NCI-H2171 (cell line): Measurements from ENCODE around the gene DLST.

Experiments used
- DNase-seq: peaks from one replicate; lab custom pipeline; 2025; lab: John Stamatoyannopoulos, UW

The DLST gene

GRCh38 chr14:74860899-74861733 lies 20.6 kb upstream of the DLST start:
- DNase-seq, result peak; percentile 74

GRCh38 chr14:74861734-74862090 lies 20.0 kb upstream of the DLST start:
- DNase-seq, result no peak

GRCh38 chr14:74863274-74863673 lies 18.4 kb upstream of the DLST start:
- no peak for DNase-seq

DNA sequence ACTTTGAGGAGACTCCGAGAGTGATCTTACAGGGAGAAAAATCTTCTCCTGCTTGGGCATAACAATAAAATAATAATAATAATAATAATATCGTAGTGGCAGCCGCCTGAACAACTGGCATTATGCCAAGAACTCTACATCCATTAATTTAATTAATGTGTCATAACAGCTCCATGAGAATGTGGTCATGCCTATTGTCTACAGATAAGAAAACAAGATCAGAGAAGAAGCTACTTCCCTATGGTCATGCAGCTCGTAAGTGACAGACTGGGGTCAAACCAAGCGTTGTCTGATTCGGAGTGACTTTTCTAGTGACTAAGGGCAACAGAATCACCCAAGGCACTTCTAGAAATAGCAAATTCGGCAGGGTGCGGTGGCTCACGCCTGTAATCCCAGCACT lies 17.5 kb upstream of the DLST start:
- DNase-seq, result no peak

DNA sequence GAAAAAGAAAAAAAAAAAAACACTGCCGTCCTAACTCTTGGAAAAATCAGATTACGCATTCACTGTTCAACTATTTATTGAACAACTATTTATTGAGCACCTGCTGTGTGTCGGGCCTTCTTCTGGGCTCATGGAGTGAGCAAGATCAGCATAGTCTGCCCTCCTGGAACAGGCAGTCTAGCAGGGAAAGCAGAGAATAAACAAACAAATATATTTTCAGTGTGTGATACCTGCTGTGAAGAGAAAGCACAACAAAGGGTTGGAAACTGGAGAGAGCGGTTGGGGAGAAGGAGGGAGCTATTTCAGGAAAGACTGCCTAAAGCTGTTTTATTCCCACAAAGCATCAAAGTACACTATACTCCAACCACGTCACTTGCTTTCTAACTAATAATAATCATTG lies 16.6 kb upstream of the DLST start:
- DNase-seq, result no peak

DNA sequence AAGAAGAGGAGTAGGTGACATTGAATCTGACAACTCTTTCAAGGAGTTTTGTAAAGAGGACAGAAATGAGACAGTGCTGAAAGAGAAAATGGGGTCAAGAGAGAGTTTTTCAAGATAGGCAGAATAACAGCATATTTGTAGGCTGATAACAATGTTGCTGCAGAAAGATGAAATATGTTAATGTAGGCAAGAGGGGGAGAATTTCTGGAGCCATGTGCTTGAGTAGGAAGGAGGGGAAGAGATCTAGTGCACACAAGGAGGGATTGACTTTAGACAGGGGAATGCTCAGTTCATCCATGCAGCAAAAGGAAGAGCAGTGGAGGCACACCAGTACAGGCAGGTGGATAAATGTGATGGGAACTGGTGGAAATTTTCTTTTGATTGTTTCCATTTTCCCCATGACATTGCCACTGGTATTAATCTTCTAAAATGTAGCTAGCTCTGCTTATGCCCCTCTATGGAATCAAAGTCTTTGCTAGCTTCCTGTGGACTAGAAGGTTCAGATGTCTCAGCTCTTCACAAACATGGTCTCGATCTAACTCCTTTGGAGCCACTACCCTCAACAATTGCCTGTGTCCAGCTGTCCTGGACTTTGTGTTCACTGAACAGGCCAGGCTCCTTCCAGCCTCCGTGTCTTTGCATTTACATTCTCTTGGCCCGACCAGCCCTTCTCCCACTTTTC lies 14.9 kb upstream of the DLST start:
- DNase-seq, result no peak

- DNase-seq, result peak; percentile 43
Observed at GRCh38 chr14:74867673-74868072, 14.0 kb upstream of the DLST start.

GRCh38 chr14:74868739-74869138 lies 13.0 kb upstream of the DLST start:
- DNase-seq, result no peak

DNA sequence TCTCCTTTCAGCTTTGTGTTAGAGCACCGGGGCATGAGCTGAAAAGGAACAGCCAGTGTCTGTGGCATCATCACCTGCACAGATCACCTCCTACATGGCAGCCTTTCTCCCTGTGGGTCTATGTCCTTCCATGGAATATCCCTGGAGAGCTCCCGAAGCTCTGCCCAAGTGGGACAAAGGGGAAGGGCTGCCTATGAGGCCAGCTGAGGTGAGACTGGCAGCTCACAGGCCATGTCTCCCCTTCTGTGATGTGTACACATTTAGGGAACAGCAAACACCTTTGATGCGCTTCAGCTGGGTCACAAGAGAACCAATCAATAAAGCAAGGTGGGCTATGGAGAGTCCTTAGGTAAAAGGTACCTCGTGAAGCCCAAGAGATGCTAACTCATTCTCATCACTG lies 9.9 kb upstream of the DLST start:
- no peak for DNase-seq

DNA sequence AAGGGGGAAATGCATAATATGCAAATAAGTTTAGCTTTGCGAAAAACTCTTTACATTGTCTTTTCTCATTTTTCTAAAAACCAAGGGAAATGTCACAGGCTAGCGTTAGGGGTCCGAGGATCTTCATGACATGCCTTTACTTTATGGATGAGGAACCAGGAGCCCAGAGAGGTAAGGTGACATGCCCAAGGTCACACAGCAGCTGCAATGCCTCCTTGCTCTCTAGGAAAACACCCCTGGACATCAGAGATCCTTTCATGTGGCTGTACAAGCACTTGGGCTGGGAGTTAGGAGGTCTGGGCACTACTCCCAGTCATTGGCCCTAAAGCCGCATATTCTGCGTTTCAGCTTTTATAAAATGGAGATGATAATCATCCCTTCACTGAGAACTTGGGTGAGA lies 6.5 kb upstream of the DLST start:
- DNase-seq, result no peak

DNA sequence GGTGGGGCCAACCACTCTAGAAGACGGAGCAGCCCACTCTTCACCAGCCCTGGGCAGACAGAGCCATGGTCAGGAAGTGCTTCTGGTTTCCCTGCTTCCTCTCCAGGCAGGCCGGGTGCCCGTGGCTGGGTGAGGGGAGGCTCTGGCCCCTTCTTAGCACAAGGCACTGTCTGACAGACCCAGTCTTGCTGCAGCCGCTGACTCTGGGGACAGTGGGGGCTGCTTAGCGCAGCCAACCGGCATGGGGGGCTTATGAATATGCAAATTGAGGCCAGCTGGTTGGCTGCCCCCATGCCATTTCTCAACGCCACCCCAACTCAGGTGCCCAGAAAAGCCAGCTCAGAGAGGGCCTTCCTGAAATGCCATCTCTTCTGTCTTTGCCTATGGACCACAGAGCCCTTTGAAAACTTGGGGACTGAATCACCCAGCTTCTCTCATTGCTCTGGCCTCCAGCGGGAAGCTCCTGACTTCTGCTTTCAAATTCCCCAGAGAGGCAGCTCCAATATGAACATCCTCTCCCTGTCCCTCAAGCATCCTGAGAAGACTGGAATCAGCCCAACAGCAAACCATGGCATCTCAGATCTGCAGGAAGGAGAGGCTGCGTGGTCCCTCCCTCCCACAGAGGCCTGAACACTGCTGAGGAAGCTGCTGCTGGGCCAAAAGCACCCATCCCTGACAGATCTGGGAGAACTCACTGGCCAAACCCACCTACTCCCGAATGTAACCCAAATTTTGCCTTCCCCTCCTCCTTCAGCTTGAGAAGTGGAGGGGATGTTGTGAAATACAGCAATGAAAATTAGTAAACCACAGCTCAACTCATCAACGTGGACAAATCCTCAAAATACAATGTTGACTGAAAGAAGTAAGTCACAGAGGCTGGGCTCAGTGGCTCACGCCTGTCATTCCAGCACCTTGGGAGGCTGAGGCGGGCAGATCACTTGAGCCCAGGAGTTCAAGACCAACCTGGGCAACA lies 5.5 kb upstream of the DLST start, which contains the start of gene PROX2:
Gene PROX2 (minus strand): TSS at position 205 of the 973 bp plus-strand sequence. CDS start 12,311 bp downstream, outside the sequence.
- DNase-seq, result no peak

GRCh38 chr14:74879427-74880182 lies 2.1 kb upstream of the DLST start:
- no peak for DNase-seq

DNA sequence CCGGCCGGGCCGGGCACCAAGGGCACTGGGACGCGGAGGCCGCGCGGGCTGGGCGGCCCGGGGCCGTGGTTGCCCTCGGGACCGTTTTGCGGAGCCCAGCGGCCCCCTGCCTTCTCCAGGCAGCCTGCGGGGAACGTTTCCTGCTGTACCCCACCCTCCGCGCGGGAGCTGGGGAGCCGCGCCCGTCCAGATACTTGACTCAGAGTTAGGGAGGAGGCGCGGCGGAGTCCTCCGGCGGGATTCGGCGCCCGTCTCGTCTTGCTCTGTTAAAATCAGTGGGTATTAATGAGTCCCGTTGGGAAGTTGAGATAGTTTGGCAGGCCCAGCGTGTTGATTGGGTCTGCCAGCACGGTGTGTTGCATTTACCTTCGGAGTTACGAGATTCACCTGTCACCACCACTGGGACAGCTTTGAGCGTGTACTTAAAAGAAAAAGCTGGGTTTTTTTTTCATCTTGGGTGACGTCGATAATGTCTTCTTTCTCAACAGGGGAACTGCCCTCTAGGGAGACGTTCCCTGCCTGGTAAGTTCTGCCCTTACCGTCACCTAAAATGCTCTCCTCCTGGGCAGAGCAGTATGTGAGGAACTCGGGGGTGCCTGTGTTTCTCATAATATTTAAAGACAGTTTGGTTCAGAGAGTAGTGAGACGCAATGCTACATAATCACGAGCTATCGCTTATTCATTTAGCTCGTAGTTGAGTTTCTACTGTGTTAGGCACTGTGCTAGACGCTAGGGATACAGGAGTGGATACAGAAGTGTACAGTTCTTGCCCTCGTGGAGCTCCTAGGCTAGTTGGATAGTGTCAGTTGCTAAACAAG lies 596 bp downstream of the DLST start:
- peak; percentile 36 for DNase-seq

DNA sequence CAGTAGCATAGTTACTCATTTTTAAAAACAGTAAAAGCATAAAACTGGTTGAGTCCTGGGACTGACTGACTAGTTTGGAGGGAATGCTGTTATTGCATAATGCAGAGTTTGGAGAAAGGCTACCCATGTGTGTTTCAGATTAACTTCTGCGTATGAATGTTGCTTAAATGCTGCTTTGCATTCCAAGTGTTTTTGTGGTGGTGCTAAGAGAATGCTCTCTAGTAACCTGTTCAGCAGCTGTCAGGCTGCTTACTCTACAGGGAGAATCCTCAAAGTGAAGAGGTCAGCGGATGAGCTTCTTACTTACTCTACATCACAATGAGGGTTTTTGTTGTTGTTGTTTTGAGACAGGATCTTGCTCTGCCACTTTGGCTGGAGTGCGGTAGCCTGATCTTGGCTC lies 4.3 kb downstream of the DLST start:
- DNase-seq, result no peak

- no peak for DNase-seq
Observed at GRCh38 chr14:74888164-74889158, 6.7 kb downstream of the DLST start.

GRCh38 chr14:74890262-74890661 lies 8.5 kb downstream of the DLST start:
- no peak for DNase-seq

DNA sequence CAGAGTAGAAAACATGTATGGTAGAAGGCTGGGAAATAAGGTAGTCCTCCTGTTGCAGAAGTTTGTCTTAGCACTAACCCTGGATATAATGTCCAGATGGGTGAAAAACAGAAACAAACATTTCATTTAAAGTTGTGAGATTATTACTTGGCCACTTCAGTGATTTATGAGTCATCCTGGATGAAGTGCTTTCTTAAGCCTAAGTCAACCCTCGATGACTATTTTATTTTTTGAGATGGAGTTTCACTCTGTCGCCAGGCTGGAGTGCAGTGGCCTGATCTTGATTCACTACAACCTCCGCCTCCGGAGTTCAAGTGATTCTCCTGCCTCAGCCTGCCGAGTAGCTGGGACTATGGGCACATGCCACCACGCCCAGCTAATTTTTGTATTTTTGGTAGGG lies 10.2 kb downstream of the DLST start:
- DNase-seq, result no peak

DNA sequence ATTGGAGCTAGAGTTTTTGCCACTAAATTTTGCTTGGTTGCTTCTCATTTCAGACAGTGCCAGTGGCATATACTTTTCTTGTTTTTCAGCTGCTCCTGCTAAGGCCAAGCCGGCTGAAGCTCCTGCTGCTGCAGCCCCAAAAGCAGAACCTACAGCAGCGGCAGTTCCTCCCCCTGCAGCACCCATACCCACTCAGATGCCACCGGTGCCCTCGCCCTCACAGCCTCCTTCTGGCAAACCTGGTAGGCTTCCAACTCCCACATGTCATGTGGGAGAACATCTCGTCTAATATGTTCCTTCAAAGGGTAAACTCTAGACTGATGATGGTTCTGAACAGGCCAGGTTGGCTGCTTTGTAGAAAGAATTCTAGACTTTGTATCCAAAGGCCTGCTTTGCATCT lies 11.0 kb downstream of the DLST start:
- no peak for DNase-seq

GRCh38 chr14:74893614-74894091 lies 11.9 kb downstream of the DLST start:
- DNase-seq, result no peak
